Kasumi-1 (cell line): ENCODE measurements around the gene DACH1.

Source experiments
- DNase-seq, 2 experiments: peaks; one replicate each; lab custom pipeline; 2025; lab: John Stamatoyannopoulos, UW

DACH1 gene

DNA sequence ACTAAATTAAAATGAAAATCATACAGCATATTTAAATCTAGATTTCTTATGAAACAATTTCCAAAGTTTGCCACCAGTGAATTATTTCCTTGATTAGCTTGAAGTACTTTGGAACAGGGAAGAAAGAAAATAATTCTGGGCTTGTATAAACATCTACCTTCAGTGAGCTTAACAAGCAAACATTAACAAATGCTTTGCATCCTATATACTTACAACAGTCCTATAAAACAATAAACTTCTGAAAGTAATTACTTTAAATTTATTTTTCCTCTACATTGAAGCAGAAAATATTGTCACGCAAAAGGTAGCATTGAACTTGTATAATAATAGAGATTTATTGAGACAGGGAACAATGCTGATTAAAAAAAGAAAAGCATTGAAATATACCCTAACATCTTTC lies 164.8 kb downstream of the DACH1 start:
- no peak for DNase-seq

DNA sequence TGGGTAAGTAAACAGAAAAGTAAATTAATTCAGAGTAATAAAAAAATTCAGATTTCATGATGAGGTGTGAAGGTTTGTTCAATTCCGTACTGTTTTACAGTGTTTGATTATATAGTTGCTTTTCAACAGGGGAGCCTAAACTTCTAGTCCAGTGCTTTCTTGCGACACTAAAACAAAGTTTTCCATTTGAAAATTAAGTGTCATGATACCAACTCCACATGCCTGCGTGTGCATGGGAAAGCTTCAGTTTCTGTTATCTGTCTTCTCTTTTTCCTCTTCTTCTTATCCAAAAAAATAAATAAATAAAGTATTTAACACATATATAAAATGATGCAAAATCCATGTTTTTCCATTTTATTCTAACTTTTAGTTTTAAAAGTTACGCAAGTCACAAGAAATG lies 165.3 kb downstream of the DACH1 start:
- DNase-seq: no peak

DNA sequence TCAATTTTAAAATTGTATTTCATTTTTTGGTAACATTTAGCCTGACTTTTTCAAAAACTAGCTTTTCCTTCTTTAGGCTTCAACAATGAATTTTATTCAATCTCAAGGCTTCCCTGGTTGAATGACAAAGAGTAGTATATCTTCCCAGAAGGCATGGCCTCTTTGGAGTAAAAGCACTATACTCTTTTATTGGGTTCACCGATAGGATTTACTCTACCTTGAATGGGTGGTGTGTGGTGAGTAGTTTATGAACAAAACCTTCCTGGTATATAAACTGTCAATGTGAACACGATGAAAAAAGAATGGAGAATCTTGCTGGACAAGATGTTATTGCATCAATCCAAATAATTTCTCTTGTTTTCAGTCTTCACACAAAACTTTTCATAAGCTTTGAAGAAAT lies 167.7 kb downstream of the DACH1 start:
- no peak for DNase-seq

DNA sequence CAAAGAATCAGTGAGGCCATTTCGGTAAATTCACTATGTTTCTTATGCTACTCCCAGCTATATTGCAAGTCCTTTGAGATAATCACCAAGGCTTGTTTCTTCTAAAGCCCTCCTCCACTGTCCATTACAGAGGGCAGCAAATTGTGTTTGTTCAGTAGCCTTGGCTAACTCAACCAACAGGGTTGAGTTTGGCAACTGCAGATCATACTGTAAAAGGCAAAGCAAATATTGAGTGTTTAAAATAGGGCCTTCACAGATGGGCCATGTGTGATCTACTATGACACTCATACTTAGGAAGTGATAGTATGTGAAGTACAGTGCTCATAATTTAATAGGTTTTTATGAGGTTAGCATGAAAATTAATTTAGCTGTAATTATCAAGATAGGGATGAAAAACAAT lies 171.3 kb downstream of the DACH1 start:
- DNase-seq: no peak

DNA sequence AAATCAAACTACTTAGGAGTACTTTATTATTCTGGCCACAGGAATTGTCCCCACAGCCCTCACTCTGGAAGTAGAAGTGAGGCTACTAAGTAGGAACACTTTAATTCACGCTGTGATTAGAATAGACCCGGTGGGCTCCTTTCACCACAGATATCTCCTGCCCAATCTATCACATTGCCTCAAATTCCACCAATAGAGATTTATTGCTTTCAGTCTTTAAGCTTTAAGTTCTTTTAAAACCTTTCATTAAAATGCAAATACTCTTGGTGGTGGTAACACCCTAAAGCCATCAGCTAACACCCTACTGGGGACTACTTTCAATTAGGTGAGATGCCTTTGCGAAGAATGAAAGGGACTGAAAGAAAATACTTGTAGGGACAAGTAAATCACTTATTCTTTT lies 181.9 kb downstream of the DACH1 start:
- no peak for DNase-seq

DNA sequence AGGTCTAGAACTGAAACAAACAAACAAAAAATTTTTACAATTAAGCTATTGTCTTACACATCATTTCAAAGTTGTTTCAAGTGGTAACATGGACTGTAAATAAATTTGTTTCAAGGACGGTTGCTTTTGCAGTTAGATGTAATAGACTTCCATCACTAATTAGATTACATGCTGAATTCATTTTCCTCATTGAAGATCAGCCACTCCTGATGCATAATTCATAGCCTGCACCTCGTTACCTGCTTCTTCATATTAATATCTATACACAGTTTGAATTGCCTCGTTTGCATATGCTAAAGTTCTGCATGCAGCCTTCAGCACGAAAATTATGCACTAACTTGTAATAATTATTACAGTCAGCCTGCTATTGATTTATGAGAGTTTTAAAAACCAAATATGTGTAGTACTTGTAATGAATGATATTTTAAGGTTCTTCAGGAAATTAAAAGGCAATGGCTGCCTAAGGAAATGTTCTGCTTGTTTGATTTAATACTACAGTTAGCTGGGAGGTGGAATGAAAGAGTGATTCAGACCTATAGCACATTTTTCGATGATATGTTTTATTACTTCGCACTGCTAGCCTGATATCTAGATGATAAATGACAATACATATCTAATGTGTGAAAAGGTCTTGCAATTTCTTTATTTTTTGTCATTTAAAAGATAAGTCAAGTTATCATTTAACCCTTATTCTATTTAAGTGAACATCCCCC lies 184.9 kb downstream of the DACH1 start:
- DNase-seq: no peak

DNA sequence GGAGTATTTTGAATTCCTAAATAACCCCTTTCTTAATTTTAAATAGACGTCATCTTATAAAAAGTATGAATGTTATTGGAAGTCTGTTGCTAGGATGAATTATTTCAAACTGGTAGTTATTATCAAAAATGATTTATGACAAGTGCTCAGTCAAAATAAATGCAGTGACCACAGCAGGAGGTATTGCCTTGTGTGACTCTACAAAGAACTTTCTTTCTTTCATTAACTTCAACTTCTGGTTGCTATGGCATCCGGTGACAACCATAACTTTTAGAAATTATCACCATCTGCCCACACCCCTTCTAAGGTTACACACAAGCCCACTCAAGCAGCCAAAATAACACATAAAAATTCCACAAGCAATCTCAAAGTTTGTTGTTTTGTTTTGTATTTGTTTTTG lies 189.9 kb downstream of the DACH1 start:
- DNase-seq: no peak

DNA sequence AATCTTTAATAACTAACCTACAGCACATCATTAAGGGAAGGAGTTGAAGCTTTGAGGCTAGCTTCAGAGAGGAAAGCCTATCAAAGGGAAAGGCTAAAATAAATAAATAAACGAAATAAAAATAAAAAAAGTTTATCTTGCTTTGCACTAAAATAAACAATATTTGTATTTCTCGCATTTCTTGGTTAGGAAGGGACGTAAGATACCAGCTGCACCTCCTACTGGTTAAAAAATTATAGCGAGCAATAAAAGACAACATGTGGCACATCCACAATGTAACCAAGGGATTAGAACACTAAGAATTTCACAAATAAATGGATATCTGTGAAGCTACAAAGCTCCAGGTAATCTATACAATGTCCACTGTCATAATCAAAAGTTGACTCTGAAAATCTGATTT lies 194.5 kb downstream of the DACH1 start:
- DNase-seq: no peak

DNA sequence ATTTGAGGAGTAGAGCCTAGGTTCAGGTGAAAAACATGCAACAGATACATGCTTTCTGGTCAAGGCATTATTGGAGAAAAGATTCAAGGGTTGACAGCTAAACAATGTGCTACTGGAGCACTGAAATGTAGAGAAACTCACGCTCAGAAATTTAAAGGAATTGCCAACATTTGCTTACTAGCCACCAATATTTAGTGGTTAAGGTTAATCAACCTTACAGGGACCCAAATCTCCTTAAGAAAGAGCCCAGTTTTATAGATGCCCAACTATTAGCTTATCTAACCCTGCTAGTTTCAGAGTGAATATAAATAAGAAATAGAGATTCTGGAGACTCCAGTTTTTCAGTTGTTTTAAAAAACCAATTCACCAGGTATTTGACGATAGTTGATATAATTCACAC lies 203.6 kb downstream of the DACH1 start:
- DNase-seq: no peak

DNA sequence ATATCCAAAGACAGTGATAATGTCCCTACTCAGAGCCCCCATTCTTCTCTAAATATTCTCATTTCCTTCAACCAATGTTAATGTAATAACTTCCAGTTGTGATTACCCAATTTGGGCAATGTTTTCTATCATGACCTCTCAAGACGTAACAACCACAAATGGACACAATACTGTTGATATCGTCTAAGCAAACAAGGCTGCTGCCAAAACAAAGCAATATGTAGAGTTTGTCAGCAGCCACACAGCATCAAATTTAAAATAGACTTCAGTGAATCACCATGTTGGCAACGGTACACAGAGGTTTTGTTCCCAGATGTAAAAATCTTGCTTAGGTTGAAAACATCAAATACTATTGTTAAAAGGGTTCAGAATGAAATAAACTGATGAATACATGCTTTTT lies 205.1 kb downstream of the DACH1 start:
- no peak for DNase-seq

DNA sequence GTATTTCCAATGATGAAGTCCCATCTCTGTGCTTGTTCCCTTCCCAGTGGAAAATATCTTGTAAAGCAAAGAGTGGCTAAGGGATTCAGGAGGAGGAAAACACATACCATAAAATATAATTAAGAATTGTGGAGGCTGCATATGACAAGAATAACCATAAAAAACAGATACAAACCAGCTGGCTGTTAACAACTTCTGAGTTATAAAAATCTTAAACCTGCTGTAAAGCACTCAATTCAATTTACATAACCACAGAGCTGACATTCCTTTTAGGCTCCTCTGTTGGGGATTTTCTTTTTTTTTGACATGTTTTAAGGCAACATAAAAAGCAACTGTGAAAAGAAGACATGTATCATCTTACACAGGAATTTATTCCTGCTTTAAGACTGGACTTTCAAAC lies 207.6 kb downstream of the DACH1 start:
- DNase-seq: no peak

DNA sequence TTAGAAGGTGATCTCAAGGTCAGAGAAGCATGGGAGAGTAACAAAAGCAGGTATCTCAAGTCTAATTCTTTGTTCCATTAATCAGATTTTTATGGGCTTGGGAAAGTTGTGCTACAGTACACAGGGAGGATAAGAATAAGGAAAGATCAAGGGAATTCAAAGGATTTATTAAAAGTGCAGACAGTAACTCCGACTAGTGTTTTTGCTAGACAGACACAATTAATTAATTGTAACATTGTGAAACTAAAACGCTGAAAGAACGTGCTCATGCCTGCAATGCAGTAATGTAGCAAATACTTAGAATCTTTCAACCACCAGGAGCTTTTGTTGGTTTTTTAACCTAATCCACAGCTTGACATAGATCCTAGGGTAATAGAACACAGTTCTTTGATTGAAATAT lies 221.5 kb downstream of the DACH1 start:
- DNase-seq: no peak

DNA sequence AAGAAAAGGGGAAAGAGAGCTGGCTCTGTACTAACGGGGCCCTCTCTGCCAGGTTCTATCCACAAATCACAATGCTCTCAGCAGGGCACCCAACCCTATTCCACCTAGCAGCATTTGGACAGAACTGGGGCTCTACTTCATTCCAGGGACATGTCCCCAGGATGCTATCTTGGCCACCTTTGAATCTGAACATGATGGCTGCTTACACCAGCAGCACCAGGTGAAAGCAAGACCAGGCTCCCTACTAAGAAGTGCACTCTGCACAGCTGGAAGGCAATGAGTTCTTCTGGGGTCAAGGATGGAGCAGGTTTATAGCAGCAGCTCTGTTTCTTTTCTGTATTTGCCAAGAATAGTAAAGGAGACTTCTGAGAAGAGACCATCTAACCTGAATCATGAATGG lies 222.4 kb downstream of the DACH1 start:
- DNase-seq: no peak

DNA sequence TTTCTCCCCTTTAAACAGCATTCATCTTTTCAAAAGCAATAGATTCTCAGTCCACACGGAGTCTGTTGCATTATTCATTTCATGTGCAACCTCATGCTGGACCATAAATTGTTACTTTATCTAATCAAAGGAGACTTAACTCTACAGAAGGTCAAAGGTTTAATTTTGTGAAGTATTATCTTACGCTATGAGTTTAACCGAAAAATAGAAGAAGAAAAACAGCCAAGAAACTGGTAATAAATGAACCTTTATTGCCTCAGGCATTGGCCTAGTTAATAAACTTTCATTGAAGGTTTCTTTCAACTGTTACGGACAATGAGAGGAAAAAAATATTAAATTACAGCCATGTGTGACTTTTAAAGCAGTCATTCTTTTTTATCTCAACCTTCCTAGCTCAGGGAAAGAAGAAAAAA lies 223.6 kb downstream of the DACH1 start:
- no peak for DNase-seq

DNA sequence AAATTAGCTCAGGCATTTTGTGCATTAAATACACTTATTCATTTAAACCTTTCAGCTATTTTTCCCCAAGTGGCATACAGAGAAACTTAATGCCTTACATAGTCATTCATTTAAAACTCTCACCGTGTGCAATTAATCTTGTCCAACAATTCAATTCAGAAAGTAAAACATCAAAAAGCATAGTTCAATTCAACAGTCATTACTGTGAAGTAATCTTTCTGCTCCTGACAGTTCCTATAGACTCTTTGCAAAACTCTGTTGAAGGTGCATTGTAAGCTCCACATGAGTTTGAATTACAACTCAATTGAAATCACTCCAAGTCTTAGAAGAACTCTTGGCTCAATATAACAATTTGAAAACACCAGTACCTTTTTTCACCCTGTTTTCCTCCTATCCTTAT lies 228.3 kb downstream of the DACH1 start:
- no peak for DNase-seq

DNA sequence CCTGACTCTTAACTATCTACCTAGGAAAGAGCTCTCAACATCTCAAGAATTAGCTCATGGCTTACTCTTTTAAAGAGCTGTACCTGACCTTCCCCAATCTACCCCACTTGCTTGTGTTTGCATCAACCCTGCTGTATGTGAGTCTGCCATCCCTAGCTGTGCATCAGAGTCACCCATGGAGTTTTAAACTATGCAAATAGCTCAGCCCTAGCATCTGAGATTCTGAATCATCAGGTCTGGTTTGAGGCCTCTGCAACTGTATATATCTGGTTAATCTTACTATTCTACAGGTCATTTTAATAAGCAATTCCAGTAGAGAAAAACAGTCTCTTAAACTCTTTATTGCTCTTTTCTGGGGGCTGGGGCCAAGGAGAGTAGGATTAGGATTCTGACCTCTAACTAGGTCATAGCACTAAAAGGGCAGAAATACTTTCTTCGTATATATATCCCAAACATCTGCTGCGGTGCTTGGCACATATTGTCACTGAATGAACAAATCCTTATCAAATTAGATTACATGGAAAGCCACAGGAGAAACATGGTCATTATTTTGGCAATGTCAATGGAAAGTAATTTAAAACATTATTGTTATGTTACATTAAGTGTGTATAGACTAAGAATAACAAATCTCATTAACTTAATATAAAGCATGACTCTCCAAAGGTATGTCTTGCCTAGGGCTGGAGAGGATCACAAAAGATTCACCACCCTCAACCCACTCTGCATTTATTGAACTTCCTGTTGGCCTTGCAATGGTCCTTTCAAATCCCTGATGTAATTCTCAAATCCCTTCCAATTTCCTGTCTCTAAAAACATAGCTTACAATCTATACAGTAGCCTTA lies 232.2 kb downstream of the DACH1 start:
- no peak for DNase-seq

DNA sequence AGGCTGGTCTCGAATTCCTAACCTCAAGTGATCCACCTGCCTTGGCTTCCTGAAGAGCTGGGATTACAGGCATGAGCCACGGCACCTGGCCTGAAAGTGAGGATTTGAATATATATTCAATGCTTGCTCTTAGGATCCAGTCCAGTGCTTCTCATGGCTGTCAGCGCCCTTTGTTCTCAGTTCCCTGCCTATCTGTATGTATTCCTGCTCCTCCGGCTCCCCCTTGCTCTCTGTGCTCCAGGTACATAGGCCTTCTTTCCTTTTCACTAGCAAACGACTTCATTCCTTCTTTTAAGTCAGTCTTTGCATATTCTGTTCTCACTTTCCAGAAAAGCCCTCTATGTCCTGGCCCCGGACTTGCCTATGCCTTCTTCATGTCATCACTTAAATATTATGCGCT lies 232.8 kb downstream of the DACH1 start:
- DNase-seq: no peak

DNA sequence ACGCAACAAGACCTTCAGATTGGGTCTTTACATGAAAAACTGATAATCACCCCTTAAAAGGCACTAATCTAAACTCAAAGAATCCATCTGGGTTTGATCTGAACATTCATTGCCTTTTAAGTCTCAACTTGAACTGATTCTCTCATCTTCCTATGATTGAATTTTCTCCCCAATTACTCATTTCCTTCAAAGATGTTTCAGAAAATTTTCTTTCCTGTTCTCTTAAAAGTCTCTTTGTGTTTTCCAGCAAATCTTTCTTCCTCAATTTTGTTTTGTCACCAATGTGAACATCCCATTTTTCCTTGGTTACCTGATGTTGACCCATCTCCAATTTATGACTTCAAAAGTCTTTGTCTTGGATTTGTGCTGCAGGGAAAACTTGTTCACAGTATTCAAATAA lies 234.3 kb downstream of the DACH1 start:
- DNase-seq: no peak

DNA sequence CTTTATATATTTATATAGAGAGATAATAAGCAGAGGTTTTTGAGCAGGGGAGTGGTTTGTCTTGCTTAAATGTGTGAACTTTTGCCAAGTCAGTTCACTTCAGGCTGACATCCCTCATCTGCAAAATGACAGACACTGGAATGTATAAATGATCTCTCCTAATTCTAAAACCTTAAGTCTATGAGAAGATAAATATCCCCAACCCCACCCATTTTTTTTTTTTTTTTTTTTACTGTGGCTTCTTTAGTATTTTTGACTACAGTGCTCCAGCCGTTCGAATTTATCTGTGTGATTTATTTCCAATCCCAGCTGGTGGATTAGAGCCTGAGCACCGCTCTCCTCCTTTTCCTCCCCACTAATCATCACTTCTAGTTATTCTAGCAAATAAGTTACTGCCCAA lies 234.8 kb downstream of the DACH1 start:
- no peak for DNase-seq

DNA sequence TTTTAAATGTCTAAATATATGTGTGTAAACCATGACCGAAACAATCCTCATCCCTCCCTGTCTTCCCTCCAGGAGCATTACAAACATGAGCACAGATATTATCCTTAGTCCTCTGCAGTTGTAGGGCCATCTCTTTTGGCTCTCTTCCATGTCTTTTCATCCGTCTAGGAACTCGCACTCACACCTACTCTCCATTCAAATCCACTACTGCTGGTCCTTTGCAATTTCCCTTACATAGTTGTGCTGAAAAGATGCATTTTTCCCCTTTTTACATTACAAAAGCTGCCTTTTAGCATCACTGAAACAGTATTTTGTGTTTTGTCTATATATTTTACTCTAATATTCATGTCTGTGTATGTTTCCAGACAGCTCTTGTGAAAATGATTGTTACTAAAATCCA lies 237.8 kb downstream of the DACH1 start:
- DNase-seq: no peak

DNA sequence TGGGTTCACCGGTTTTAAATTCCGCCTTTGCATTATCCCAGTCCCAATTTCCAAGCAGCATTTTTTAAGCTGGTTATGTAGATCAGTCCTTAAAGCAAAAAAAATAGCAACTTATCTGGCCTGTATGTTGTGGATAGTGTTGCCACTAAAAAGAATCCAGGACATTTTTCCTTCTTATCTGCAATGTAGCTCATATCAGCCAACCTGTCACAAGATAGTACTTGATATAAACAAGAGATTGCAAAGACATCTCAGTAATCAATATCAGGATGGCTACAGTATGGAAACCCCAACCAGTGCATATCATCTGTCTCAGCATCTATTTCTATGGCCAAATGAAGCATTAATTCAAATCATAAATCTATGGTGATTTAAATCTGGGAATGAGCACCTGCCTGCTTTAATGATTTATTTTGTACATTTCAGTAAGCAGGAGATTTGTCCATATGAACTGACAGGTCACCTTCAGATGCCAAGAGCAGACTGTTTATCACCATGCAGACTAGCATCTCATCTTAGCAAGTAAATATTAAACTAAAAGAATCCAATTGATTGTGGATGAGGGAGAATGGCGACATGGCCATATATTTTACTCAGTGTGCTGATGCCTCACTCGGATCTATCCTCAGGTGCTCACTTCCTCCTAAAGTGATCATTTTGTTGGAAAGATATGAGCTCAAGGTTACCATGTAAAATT lies 240.4 kb downstream of the DACH1 start:
- no peak for DNase-seq

DNA sequence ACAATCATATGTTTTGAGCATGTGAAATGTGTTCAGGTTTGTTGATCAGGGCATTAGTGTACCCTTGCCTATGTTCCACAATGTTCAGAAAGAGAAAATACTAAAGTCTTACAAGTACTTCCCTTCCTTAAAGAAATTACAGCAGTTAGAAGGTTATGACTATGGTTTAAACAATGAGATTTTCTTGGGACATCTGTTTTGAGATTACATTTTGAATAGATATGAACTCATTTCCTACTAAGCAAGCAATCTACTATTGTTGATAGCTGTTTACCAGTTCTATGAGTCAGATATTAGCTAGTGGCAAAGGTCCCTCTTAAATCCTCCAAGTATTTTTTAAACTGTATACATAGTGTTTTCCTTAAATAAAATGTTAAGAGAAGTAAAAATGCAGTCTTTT lies 241.3 kb downstream of the DACH1 start:
- DNase-seq: no peak
